Chondrocyte (in vitro differentiated cells): Measurements from ENCODE around the gene LRRC3. TPM values are rescaled to one million over a fixed set of nuclear protein-coding genes. Genes with fewer than 3 reads are reported as not detected.

Experiments used
- DNase-seq: peaks from one replicate; pipeline ENCODE4 v3.0.0; 2021; ENCODE audit warnings: mixed read lengths, low spot score
- H3K27ac Mint-ChIP-seq: one replicate; pipeline ENCODE4 v1.8.0; 2021; ENCODE audit warnings: mild to moderate bottlenecking, moderate library complexity, mixed read lengths; ENCODE audit not compliant: unreplicated experiment
- H3K27me3 Mint-ChIP-seq: 2 replicates; pipeline ENCODE4 v1.8.0; 2021; ENCODE audit warnings: low read depth, mixed read lengths
- H3K36me3 Mint-ChIP-seq: 2 replicates; pipeline ENCODE4 v1.8.0; 2021; ENCODE audit warnings: low read depth, mixed read lengths
- H3K4me1 Mint-ChIP-seq: 2 replicates; pipeline ENCODE4 v1.8.0; 2021; ENCODE audit warnings: low read depth, mild to moderate bottlenecking, mixed read lengths
- H3K4me3 Mint-ChIP-seq: one replicate; pipeline ENCODE4 v1.8.0; 2021; ENCODE audit warnings: mild to moderate bottlenecking, moderate library complexity, mixed read lengths; ENCODE audit not compliant: unreplicated experiment
- H3K9me3 Mint-ChIP-seq: 2 replicates; pipeline ENCODE4 v1.8.0; 2021; ENCODE audit warnings: low read depth, mixed read lengths
- total RNA-seq: library from RNA; stranded (reverse); gene quantifications from 3 replicates; pipeline ENCODE4 v1.2.1, GENCODE V29; 2021
- TF ChIP-seq, protein P1 (sequence below): fragments of 200-600 bp; sonication (generic); IDR thresholded peaks from 2 replicates; pipeline ENCODE4 v1.5.0; 2021; ENCODE audit warnings: antibody characterized with exemption, mild to moderate bottlenecking, moderate library complexity

Gene LRRC3
- total RNA-seq, 1 donor from 2014 or later: 8.0 TPM

GRCh38 chr21:44484498-44485253 lies 29.4 kb downstream of the LRRC3 start:
- Mint-ChIP-seq H3K27me3 (peaks cover 9% of the 10 kb centered on the region), H3K4me1 (peaks cover 2% of the 10 kb centered on the region), H3K4me3 (peak overlapping the region; percentile 83), H3K36me3 (no peaks in the 10 kb centered on the region), H3K27ac (no peak overlapping the region), H3K9me3 (no peaks in the 10 kb centered on the region)
- TF ChIP-seq, protein P1, sequence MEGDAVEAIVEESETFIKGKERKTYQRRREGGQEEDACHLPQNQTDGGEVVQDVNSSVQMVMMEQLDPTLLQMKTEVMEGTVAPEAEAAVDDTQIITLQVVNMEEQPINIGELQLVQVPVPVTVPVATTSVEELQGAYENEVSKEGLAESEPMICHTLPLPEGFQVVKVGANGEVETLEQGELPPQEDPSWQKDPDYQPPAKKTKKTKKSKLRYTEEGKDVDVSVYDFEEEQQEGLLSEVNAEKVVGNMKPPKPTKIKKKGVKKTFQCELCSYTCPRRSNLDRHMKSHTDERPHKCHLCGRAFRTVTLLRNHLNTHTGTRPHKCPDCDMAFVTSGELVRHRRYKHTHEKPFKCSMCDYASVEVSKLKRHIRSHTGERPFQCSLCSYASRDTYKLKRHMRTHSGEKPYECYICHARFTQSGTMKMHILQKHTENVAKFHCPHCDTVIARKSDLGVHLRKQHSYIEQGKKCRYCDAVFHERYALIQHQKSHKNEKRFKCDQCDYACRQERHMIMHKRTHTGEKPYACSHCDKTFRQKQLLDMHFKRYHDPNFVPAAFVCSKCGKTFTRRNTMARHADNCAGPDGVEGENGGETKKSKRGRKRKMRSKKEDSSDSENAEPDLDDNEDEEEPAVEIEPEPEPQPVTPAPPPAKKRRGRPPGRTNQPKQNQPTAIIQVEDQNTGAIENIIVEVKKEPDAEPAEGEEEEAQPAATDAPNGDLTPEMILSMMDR: no peak
- no peak for DNase-seq

- DNase-seq: no peak
- Mint-ChIP-seq H3K36me3 (no peaks in the 10 kb centered on the region), H3K4me3 (peak overlapping the region; percentile 83), H3K4me1 (peaks cover 2% of the 10 kb centered on the region), H3K27ac (peak overlapping the region; percentile 80), H3K9me3 (no peaks in the 10 kb centered on the region), H3K27me3 (peaks cover 9% of the 10 kb centered on the region)
- TF ChIP-seq, protein P1: peak; percentile 76
These were observed 30.0 kb downstream of the LRRC3 start for GRCh38 chr21:44485254-44485793.

DNA sequence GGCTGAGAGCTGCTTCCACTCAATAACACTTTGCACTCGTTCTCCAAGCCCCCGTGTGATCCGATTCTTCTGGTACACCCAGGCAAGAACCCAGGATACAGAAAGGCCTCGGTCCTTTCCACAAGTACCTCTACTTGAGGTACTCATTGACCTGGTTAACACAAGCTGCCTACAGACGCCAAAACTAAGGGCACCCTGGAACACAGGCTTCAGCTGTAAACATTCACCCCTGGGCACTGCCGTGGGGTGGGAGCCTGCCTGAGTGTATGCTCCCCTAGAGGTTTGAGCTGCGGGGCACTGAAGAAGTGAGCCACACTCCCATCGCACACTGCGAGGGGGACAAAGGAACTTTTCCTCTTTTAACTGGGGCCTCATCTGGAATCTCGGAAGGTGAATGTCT lies 30.5 kb downstream of the LRRC3 start:
- Mint-ChIP-seq H3K9me3 (no peaks in the 10 kb centered on the region), H3K27ac (peak overlapping the region; percentile 80), H3K4me3 (peak overlapping the region; percentile 83), H3K36me3 (no peaks in the 10 kb centered on the region), H3K4me1 (peaks cover 2% of the 10 kb centered on the region), H3K27me3 (peaks cover 9% of the 10 kb centered on the region)
- no peak for DNase-seq
- TF ChIP-seq, protein P1: no peak

GRCh38 chr21:44486302-44486701 lies 31.0 kb downstream of the LRRC3 start:
- peak overlapping the region; percentile 83 for H3K4me3 Mint-ChIP-seq
- TF ChIP-seq, protein P1: no peak
- peak overlapping the region; percentile 80 for H3K27ac Mint-ChIP-seq
- H3K36me3 Mint-ChIP-seq: no peaks in the 10 kb centered on the region
- H3K27me3 Mint-ChIP-seq: peaks cover 9% of the 10 kb centered on the region
- no peak for DNase-seq
- no peaks in the 10 kb centered on the region for H3K9me3 Mint-ChIP-seq
- H3K4me1 Mint-ChIP-seq: peaks cover 2% of the 10 kb centered on the region

DNA sequence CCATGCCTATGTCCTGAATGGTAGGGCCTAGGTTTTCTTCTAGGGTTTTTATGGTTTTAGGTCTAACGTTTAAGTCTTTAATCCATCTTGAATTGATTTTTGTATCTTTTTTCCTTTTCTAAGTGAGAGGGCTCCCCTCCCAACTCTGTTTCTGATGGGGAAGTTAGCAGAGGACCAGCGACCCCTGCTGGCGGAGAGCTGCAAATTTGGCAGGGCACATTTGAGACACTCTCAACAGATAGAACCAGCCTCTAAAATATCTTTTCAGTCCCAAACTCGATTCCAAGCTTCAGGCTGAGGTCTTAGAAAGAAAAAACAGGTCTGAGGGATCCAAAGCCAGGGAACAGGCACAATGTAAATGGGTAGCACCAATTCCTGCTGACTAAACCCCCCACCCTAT lies 32.5 kb downstream of the LRRC3 start:
- TF ChIP-seq, protein P1: peak; percentile 73
- Mint-ChIP-seq H3K27ac (no peak overlapping the region), H3K36me3 (peaks cover 11% of the 10 kb centered on the region), H3K4me1 (peaks cover 5% of the 10 kb centered on the region), H3K4me3 (peak overlapping the region; percentile 22), H3K9me3 (peaks cover 12% of the 10 kb centered on the region), H3K27me3 (peaks cover 8% of the 10 kb centered on the region)
- no peak for DNase-seq
